Epithelial cell of esophagus (primary cell): ENCODE measurements around the gene ZAR1.

Experiments
- DNase-seq: peaks from one replicate; pipeline ENCODE4 v3.0.0; 2010; ENCODE audit warnings: low read depth
- H3K4me3 ChIP-seq: 2 replicates; pipeline ENCODE4 v1.5.1; 2011; ENCODE audit warnings: mild to moderate bottlenecking, low read length, control low read depth
- TF ChIP-seq, protein P1 (sequence below): IDR thresholded peaks from 2 replicates; pipeline ENCODE4 v1.5.1; 2011; ENCODE audit warnings: low read depth, mild to moderate bottlenecking, low read length, control low read depth, inconsistent platforms; ENCODE audit not compliant: insufficient read depth; ENCODE audit errors: missing control alignments

ZAR1 gene

DNA sequence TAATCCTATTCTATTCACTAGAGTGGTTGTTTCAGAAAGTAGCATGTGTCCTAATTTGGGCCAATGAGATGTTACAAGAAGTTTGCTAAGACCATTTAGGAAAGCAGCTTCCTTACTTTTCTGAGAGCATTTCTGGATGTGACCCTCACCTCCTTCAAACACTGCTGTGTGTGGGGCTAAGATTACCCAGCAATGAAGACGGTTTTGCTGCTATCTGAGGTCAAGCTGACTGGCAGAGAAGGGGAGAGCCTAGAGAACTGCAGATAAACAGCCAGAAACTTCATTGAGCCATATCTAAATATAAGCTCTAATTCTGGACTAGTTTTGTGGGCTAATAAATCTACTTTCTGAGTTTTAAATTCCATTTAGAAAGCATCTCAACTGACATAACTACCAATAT is 36.4 kb downstream of the ZAR1 start:
- no peak for DNase-seq
- TF ChIP-seq, protein P1, sequence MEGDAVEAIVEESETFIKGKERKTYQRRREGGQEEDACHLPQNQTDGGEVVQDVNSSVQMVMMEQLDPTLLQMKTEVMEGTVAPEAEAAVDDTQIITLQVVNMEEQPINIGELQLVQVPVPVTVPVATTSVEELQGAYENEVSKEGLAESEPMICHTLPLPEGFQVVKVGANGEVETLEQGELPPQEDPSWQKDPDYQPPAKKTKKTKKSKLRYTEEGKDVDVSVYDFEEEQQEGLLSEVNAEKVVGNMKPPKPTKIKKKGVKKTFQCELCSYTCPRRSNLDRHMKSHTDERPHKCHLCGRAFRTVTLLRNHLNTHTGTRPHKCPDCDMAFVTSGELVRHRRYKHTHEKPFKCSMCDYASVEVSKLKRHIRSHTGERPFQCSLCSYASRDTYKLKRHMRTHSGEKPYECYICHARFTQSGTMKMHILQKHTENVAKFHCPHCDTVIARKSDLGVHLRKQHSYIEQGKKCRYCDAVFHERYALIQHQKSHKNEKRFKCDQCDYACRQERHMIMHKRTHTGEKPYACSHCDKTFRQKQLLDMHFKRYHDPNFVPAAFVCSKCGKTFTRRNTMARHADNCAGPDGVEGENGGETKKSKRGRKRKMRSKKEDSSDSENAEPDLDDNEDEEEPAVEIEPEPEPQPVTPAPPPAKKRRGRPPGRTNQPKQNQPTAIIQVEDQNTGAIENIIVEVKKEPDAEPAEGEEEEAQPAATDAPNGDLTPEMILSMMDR, result no peak
- no peak overlapping the region for H3K4me3 ChIP-seq

DNA sequence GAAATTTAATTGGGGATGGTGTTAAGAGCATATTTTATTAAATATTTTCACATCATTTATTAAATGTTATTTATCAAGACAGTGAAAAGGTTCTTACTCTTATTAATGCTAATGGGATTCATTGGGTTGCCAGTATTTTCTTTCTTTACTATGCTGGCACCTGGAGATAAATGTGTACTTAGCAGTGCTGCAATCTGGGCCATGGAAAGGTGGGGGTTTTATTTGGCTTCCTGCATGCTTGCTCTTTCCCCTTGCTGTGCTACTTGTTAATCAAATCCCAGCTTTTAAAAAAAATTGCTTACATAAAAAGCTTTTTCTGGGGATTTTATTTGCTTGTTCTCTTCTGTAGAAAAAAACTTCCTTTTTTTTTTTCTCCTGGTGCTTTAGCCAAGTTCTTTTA is 48.3 kb downstream of the ZAR1 start:
- DNase-seq, result no peak
- TF ChIP-seq, protein P1, result no peak
- no peak overlapping the region for H3K4me3 ChIP-seq

DNA sequence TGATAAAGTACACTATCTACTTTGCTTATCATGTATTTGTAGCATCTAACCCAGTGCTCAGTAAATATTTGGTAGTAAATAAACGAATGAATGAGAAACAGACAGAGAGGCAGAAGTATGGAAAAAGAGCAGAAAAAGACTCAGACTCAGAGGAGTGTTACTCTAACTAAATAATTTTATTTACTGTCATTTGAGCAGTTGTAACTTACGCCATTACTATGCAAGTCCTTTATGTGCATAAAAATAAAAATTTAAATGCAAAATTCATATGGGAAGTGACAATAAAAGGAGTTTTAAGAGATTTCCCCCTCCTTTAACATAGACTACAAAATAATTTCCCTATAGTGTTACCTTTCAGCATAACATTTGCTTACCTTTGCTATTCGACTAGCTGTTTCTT is 49.5 kb downstream of the ZAR1 start:
- no peak overlapping the region for H3K4me3 ChIP-seq
- no peak for DNase-seq
- TF ChIP-seq, protein P1, result no peak

DNA sequence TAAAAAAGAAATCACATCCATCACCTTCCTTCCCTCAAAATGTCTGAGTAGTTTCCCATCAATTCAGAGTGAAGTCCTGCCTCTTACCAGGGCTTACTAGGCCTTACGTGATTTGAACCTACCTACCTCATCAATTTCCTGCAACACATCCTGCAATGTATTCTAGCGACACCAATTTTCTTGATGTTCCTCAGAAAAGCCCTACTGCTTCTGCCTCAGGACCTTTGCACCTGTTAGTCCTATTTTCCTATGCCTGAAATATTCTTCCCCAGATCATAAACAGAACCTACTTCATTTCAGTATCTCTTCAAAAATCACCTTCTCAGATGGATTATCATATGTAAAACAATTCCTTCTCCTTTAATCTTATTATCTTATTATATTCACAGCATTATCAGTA is 52.8 kb downstream of the ZAR1 start:
- H3K4me3 ChIP-seq, result no peak overlapping the region
- TF ChIP-seq, protein P1, result no peak

DNA sequence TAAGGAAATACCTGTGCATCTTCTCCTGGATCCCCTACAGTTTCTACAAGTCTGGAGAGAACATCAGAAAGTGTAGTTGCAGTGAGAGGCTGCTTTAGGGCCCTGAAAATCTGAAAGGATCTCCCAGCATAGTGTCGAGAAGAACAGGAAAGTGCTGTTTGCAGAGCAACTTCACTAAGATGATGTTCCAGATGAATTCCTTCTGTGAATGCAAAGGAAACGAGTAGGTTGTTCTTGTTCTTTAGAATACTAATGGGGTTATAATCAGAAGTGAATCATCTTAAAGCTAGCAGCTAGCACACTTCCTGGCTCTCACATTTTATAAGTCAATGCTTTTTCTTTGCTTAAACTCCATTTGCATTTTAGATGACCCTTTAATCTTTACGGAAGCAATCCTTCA is 53.7 kb downstream of the ZAR1 start:
- TF ChIP-seq, protein P1, result no peak
- peak; percentile 7 for DNase-seq
- no peak overlapping the region for H3K4me3 ChIP-seq

More for the DNA sequence above, 52.8 kb downstream of the ZAR1 start:
- DNase-seq, result no peak
